Measurements from ENCODE around the gene TTLL1. TPM values are rescaled to one million over a fixed set of nuclear protein-coding genes. Genes with fewer than 3 reads are reported as not detected.

Gene TTLL1
- total RNA-seq, 1 experiment from 2014 or later, result 4.6 TPM

DNA sequence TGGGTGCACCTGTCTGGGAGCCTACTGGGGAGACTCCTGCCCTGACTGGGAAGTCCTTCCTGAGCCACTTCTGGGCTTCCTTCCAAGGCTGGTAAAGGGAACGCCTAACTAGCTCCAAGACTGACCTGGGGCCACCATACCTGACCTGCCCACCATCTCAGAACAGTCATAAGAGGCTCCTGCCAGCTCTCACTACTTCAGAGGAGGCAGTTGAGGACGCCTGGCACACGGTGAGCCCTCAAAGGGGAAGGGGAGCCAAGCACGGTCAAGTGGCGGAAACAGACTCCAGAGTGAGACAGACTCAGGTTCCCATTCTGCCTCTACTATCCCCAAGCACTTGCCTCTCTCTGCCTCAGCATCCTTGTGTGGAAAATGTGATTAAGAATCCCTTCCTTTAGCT, 46.4 kb upstream of the TTLL1 start:
- no peak for ATAC-seq
- H3K36me3 ChIP-seq (ENCODE audit: control insufficient read depth, insufficient read depth, low read length), result no peaks in the 10 kb centered on the region; the same call in 1 of the 2 replicates
- no peaks in the 10 kb centered on the region for H3K27me3 ChIP-seq (ENCODE audit: control insufficient read depth, insufficient read depth, low read length)
- intact Hi-C loops (cut with micrococcal nuclease; ENCODE audit: unreplicated experiment) (no loop called here), in situ Hi-C loops (cut with HindIII; ENCODE audit: low pct_unique_long_range_greater_than_20kb, low sequenced_read_pairs) (no loop called here)
- ChIA-PET POLR2A (no interaction called here), CTCF (interaction anchor here (0.5 kb wide), 1 partner anchor 61 kb away, joined by 3 read pairs; no protein-coding TSS in a partner anchor)
- TF ChIP-seq, protein P1, sequence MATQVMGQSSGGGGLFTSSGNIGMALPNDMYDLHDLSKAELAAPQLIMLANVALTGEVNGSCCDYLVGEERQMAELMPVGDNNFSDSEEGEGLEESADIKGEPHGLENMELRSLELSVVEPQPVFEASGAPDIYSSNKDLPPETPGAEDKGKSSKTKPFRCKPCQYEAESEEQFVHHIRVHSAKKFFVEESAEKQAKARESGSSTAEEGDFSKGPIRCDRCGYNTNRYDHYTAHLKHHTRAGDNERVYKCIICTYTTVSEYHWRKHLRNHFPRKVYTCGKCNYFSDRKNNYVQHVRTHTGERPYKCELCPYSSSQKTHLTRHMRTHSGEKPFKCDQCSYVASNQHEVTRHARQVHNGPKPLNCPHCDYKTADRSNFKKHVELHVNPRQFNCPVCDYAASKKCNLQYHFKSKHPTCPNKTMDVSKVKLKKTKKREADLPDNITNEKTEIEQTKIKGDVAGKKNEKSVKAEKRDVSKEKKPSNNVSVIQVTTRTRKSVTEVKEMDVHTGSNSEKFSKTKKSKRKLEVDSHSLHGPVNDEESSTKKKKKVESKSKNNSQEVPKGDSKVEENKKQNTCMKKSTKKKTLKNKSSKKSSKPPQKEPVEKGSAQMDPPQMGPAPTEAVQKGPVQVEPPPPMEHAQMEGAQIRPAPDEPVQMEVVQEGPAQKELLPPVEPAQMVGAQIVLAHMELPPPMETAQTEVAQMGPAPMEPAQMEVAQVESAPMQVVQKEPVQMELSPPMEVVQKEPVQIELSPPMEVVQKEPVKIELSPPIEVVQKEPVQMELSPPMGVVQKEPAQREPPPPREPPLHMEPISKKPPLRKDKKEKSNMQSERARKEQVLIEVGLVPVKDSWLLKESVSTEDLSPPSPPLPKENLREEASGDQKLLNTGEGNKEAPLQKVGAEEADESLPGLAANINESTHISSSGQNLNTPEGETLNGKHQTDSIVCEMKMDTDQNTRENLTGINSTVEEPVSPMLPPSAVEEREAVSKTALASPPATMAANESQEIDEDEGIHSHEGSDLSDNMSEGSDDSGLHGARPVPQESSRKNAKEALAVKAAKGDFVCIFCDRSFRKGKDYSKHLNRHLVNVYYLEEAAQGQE (IDR thresholded peaks at IDR 0.05; ENCODE audit: insufficient read depth in 1 of 2, low read depth in 2 of 2, low read length in 1 of 2), result no peak
- TF ChIP-seq, protein P2, sequence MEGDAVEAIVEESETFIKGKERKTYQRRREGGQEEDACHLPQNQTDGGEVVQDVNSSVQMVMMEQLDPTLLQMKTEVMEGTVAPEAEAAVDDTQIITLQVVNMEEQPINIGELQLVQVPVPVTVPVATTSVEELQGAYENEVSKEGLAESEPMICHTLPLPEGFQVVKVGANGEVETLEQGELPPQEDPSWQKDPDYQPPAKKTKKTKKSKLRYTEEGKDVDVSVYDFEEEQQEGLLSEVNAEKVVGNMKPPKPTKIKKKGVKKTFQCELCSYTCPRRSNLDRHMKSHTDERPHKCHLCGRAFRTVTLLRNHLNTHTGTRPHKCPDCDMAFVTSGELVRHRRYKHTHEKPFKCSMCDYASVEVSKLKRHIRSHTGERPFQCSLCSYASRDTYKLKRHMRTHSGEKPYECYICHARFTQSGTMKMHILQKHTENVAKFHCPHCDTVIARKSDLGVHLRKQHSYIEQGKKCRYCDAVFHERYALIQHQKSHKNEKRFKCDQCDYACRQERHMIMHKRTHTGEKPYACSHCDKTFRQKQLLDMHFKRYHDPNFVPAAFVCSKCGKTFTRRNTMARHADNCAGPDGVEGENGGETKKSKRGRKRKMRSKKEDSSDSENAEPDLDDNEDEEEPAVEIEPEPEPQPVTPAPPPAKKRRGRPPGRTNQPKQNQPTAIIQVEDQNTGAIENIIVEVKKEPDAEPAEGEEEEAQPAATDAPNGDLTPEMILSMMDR (IDR thresholded peaks at IDR 0.05), result no peak
- TF ChIP-seq POLR2AphosphoS5 (IDR thresholded peaks at IDR 0.05; ENCODE audit: low read depth, low read length) (no peak), TCF7L2 (IDR thresholded peaks at IDR 0.05; ENCODE audit: low read depth, low read length) (no peak), SIN3A (IDR thresholded peaks at IDR 0.05; ENCODE audit: borderline replicate concordance, insufficient read depth, low read depth, low read length) (no peak)
- H3K27ac ChIP-seq (ENCODE audit: low read length), result no peak overlapping the region
- H3K9me3 ChIP-seq (ENCODE audit: control insufficient read depth, insufficient read depth, low read depth, low read length), result no peaks in the 10 kb centered on the region
- no peak for DNase-seq (ENCODE audit: low read depth, low spot score)
- no TSS peak for BruUV-seq (replicated peaks)
- H3K4me3 ChIP-seq (ENCODE audit: low read depth in 2 of 2, low read length in 2 of 2), result no peak overlapping the region
- no peaks in the 10 kb centered on the region for H3K4me1 ChIP-seq (ENCODE audit: control insufficient read depth, insufficient read depth, low read length)

DNA sequence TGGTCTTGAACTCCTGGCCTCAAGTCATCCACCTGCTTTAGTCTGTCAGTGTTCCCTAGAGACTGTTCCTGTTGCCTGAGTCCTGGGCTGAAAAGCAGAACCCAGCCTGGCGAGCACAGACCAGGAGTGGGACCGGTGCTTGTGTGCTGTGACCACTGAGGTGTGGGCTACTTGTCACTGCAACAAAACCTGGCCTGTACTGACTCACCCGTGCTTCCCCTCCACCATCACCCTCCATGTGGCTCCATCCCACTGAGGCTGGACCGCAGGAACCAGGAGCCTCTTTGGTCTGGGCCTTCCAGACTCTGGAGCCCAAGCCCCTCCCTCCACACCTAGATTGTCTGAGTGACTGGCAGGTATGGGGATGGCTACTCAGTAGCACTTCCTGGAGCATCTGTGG, 45.4 kb upstream of the TTLL1 start:
- BruUV-seq (replicated peaks), result no TSS peak
- ATAC-seq, result no peak
- in situ Hi-C loops (cut with HindIII; ENCODE audit: low pct_unique_long_range_greater_than_20kb, low sequenced_read_pairs), result no loop called here
- POLR2A ChIA-PET, result no interaction called here
- TF ChIP-seq TCF7L2 (IDR thresholded peaks at IDR 0.05; ENCODE audit: low read depth, low read length), result no peak
- TF ChIP-seq, protein P1 (IDR thresholded peaks at IDR 0.05; ENCODE audit: insufficient read depth in 1 of 2, low read depth in 2 of 2, low read length in 1 of 2), result no peak
- TF ChIP-seq, protein P2 (IDR thresholded peaks at IDR 0.05), result no peak
- TF ChIP-seq POLR2AphosphoS5 (IDR thresholded peaks at IDR 0.05; ENCODE audit: low read depth, low read length), result no peak
- no peak for TF ChIP-seq SIN3A (IDR thresholded peaks at IDR 0.05; ENCODE audit: borderline replicate concordance, insufficient read depth, low read depth, low read length)
- Histone ChIP-seq H3K36me3 (ENCODE audit: control insufficient read depth, insufficient read depth, low read length) (no peaks in the 10 kb centered on the region; the same call in 1 of the 2 replicates), H3K9me3 (ENCODE audit: control insufficient read depth, insufficient read depth, low read depth, low read length) (no peaks in the 10 kb centered on the region), H3K27me3 (ENCODE audit: control insufficient read depth, insufficient read depth, low read length) (no peaks in the 10 kb centered on the region), H3K27ac (ENCODE audit: low read length) (no peak overlapping the region), H3K4me1 (ENCODE audit: control insufficient read depth, insufficient read depth, low read length) (peaks cover 1% of the 10 kb centered on the region; the same call in 1 of the 2 replicates), H3K4me3 (ENCODE audit: low read depth in 2 of 2, low read length in 2 of 2) (no peak overlapping the region)
- CTCF ChIA-PET, result no interaction called here
- intact Hi-C loops (cut with micrococcal nuclease; ENCODE audit: unreplicated experiment), result no loop called here
- no peak for DNase-seq (ENCODE audit: low read depth, low spot score)

Data from Panc1 (cell line).